Aorta (tissue), 5 donors: ENCODE measurements around the gene CYYR1. TPM values are rescaled to one million over a fixed set of nuclear protein-coding genes. Genes with fewer than 3 reads are reported as not detected.
A peak's percentile ranks its signal among the peaks of the same experiment; 100 is the strongest.
"Not testable (repeated sequence)": the region's sequence is repeated elsewhere in the genome, so short reads cannot be mapped to it uniquely, and the experiment has no call there.

ENCODE experiments used
- ATAC-seq: fragments of 200-7000 bp; cut with Tn5 transposase; one replicate; pipeline ENCODE4 v1.9.1; 2022; ENCODE audit warnings: moderate library complexity; ENCODE audit not compliant: low FRiP score
- DNase-seq, 2 donors: peaks; one replicate each; pipeline ENCODE4 v3.0.0-alpha.2; 2020
- H3K27ac ChIP-seq, 2 donors: one replicate each; pipeline ENCODE4 v1.5.1; 2013; ENCODE audit warnings: low read length in 2 of 2, mild to moderate bottlenecking in 2 of 2, moderate library complexity in 2 of 2, control low read depth in 1 of 2, inconsistent platforms in 1 of 2, low read depth in 1 of 2
- H3K27me3 ChIP-seq, 2 donors: one replicate each; pipeline ENCODE4 v1.6.1; 2013; ENCODE audit warnings: control low read depth in 1 of 2, low read length in 1 of 2, mild to moderate bottlenecking in 1 of 2, moderate library complexity in 1 of 2; ENCODE audit not compliant: insufficient read depth in 2 of 2, control insufficient read depth in 1 of 2
- H3K36me3 ChIP-seq, 2 donors: one replicate each; pipeline ENCODE4 v1.6.1; 2013; ENCODE audit warnings: control low read depth in 1 of 2, low read length in 1 of 2, mild to moderate bottlenecking in 1 of 2; ENCODE audit not compliant: insufficient read depth in 2 of 2, control insufficient read depth in 1 of 2
- H3K4me1 ChIP-seq, 2 donors: one replicate each; pipeline ENCODE4 v1.6.1; 2013; ENCODE audit warnings: low read length in 2 of 2, control low read depth in 1 of 2, mild to moderate bottlenecking in 1 of 2, moderate library complexity in 1 of 2; ENCODE audit not compliant: insufficient read depth in 2 of 2, control insufficient read depth in 1 of 2
- H3K4me3 ChIP-seq, 2 donors: one replicate each; pipeline ENCODE4 v1.5.1; 2013; ENCODE audit warnings: low read length in 2 of 2, control low read depth in 1 of 2, mild to moderate bottlenecking in 1 of 2
- H3K9me3 ChIP-seq: one replicate; pipeline ENCODE4 v1.6.1; 2013; ENCODE audit warnings: mild to moderate bottlenecking, low read length; ENCODE audit not compliant: control insufficient read depth
- WGBS, 2 donors: extraction: QIAGEN DNeasy Blood & Tissue Kit; methylation state at CpG; one replicate each; pipeline ENCODE4 v1.1.7; 2013; 5-methylcytosine and 5-hydroxymethylcytosine counted together
- intact Hi-C, 2 donors: fragments of 100-400 bp; cut with DNase I; formaldehyde crosslinking; loops; one replicate each; pipeline versions ENCODE4 v1.14.2 to v1.15.0; 2022
- polyA plus RNA-seq, 2 donors: library from polyadenylated mRNA; stranded (reverse); fragments of 200-250 nt; gene quantifications; one replicate each; pipeline ENCODE4 v1.2.3, GENCODE V29; 2013
- total RNA-seq, 2 donors: library from RNA; stranded (reverse); fragmentation: NEBNext Ultra II Directional; extraction: Animal tissue kit (Norgen Biotek cat#: 25700); gene quantifications; one replicate each; pipeline ENCODE4 v1.2.1, GENCODE V29; 2021
- donor health status: healthy with polysubstance abuse.
- donor health status: Bipolar disorder and iron deficiency.
- donor health status: DM: no; HTN: no; CAD: no.
- donor health status: DM: no; HTN: no; CAD: no.
- donor health status: DM: yes; HTN: yes; CAD: no.

Gene CYYR1
- total and polyA plus RNA-seq, 4 donors: 1.6 to 45.8 (median 13.4) TPM

- WGBS, 2 donors: 65 to 71% methylated on average over 3 of the region's 3 CpGs
- Histone ChIP-seq H3K4me1 (no peaks in the 10 kb centered on the region), H3K9me3 (no peaks in the 10 kb centered on the region), H3K27ac (no peak overlapping the region), H3K36me3 (no peaks in the 10 kb centered on the region), H3K4me3 (no peak overlapping the region), H3K27me3 (no peaks in the 10 kb centered on the region)
- DNase-seq (no peak), ATAC-seq (no peak)
- intact Hi-C loops: no loop called here
Measured at GRCh38 chr21:26461500-26461899, 111.6 kb downstream of the CYYR1 start.

GRCh38 chr21:26460621-26461020, 112.5 kb downstream of the CYYR1 start:
- ATAC-seq (no peak), DNase-seq (no peak)
- Histone ChIP-seq H3K27me3 (no peaks in the 10 kb centered on the region), H3K4me3 (no peak overlapping the region), H3K27ac (no peak overlapping the region), H3K4me1 (no peaks in the 10 kb centered on the region), H3K9me3 (no peaks in the 10 kb centered on the region), H3K36me3 (no peaks in the 10 kb centered on the region)
- 89 to 93% methylated on average over 3 of the region's 3 CpGs for WGBS, 2 donors
- intact Hi-C loops: no loop called here

GRCh38 chr21:26458854-26459253, 114.2 kb downstream of the CYYR1 start:
- WGBS, 2 donors: 79 to 91% methylated on average over 3 of the region's 3 CpGs
- ATAC-seq, DNase-seq: not testable (repeated sequence)

DNA sequence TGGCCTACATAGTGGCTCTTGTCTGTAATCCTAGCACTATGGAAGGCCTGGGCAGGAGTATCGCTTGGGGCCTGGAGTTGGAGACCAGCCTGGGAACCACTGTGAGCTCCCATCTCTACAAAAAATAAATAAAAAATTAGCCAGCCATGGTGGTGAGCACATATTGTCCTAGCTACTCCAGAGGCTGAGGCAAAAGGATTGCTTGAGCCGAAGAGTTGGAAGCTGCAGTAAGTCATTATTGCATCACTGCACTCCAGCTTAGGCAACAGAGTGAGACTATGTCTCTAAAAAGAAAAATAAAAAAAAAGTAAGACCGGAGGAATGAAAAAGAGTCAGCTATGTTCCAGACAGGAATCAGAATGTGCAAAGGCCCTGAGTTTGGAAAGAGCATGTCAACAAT, 115.3 kb downstream of the CYYR1 start:
- Histone ChIP-seq H3K27me3 (no peaks in the 10 kb centered on the region), H3K4me3 (no peak overlapping the region), H3K36me3 (no peaks in the 10 kb centered on the region), H3K4me1 (no peaks in the 10 kb centered on the region), H3K27ac (no peak overlapping the region), H3K9me3 (no peaks in the 10 kb centered on the region)
- DNase-seq (no peak), ATAC-seq (peak; percentile 64)
- intact Hi-C loops: no loop called here
- WGBS, 2 donors: 90 to 95% methylated on average over 3 of the region's 3 CpGs

More at GRCh38 chr21:26458854-26459253, 114.2 kb downstream of the CYYR1 start:
- intact Hi-C loops, H3K4me3 ChIP-seq, H3K9me3 ChIP-seq, H3K36me3 ChIP-seq, H3K4me1 ChIP-seq, H3K27me3 ChIP-seq, H3K27ac ChIP-seq: not testable (repeated sequence)

GRCh38 chr21:26453267-26453666, 119.8 kb downstream of the CYYR1 start:
- WGBS, 2 donors: 78 to 85% methylated on average over 5 of the region's 5 CpGs
- DNase-seq: no peak
- Histone ChIP-seq H3K27ac (no peak overlapping the region), H3K4me3 (no peak overlapping the region), H3K9me3 (no peaks in the 10 kb centered on the region), H3K4me1 (no peaks in the 10 kb centered on the region), H3K36me3 (no peaks in the 10 kb centered on the region), H3K27me3 (no peaks in the 10 kb centered on the region)
- intact Hi-C loops: no loop called here
- no peak for ATAC-seq

- Histone ChIP-seq H3K27ac (no peak overlapping the region), H3K4me1 (no peaks in the 10 kb centered on the region), H3K4me3 (no peak overlapping the region), H3K9me3 (no peaks in the 10 kb centered on the region), H3K27me3 (no peaks in the 10 kb centered on the region), H3K36me3 (no peaks in the 10 kb centered on the region)
- DNase-seq: no peak
- intact Hi-C loops: no loop called here
- WGBS, 2 donors: 95 to 98% methylated on average over 2 of the region's 2 CpGs
- ATAC-seq: no peak
Measured at GRCh38 chr21:26451081-26451740, 121.9 kb downstream of the CYYR1 start.

DNA sequence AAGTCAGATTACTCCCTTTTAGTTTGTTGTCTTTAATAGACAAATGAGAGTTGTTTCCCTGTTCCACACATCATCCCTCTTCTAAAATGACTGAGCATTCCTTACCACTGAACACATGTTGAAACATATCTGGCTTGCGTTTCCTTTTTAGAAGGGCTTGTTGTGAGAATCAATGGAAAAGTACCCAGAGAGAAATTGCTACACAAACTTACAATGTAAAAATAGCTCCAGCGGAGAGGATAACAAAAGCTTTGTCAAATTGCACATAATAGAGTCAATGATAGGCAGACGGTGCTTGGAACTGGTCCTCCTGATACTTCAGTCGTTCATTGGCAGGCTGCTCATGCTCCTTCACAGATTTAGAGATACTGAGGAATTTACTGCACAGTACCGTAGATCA, 123.9 kb downstream of the CYYR1 start:
- no peaks in the 10 kb centered on the region for H3K36me3 ChIP-seq
- DNase-seq (no peak), ATAC-seq (no peak)
- H3K9me3 ChIP-seq: no peaks in the 10 kb centered on the region
- H3K27ac ChIP-seq: no peak overlapping the region
- H3K4me3 ChIP-seq: no peak overlapping the region
- H3K4me1 ChIP-seq: peaks cover 2 to 9% of the 10 kb centered on the region in 2 donors
- WGBS, 2 donors: 3 to 6% methylated on average over 5 of the region's 5 CpGs
- H3K27me3 ChIP-seq: no peaks in the 10 kb centered on the region
- intact Hi-C loops: no loop called here

- Histone ChIP-seq H3K27ac (peak overlapping the region; percentile 82 to 84), H3K4me3 (no peak overlapping the region), H3K4me1 (peaks cover 2 to 9% of the 10 kb centered on the region in 2 donors), H3K27me3 (no peaks in the 10 kb centered on the region), H3K36me3 (no peaks in the 10 kb centered on the region), H3K9me3 (no peaks in the 10 kb centered on the region)
- ATAC-seq (no peak), DNase-seq (peak in 1 of 2 donors; percentile 44)
- intact Hi-C loops: no loop called here
- 29 to 33% methylated on average over 4 of the region's 4 CpGs for whole genome bisulfite sequencing, 2 donors
Measured at GRCh38 chr21:26448751-26449150, 124.3 kb downstream of the CYYR1 start.

DNA sequence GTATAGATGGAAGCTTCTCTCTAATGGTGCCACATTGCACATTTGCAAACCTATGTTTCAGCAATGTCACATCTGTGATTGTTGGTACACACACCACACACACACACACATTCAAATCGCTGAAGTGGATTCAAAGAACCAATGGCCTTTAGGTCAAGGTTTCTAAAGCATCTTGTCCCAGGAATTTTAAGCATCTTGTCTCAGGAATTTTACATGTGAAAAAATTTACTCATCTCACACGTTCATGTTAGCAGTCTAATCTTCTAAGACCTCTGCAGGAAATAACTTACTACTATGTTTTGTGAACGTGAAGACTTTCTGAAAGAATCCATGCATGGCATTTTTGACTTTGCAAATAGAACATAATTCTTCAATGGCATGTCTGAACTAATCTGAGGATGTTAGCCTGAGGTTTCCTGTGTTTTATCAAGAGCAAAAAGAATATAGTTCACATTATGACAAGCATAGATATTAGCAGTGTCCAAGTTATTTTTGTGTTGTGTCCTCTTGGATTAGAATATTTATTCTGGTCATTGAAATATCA, 125.1 kb downstream of the CYYR1 start:
- ATAC-seq (no peak), DNase-seq (no peak)
- intact Hi-C loops: no loop called here
- WGBS, 2 donors: 55 to 67% methylated on average over 3 of the region's 3 CpGs
- Histone ChIP-seq H3K4me1 (peaks cover 2 to 9% of the 10 kb centered on the region in 2 donors), H3K27me3 (no peaks in the 10 kb centered on the region), H3K9me3 (no peaks in the 10 kb centered on the region), H3K36me3 (no peaks in the 10 kb centered on the region), H3K27ac (no peak overlapping the region), H3K4me3 (no peak overlapping the region)
